H1 (cell line): ENCODE data around the gene BMERB1. TPM values are rescaled to one million over a fixed set of nuclear protein-coding genes. Genes with fewer than 3 reads are reported as not detected.

ENCODE experiments used
- CTCF ChIA-PET: fragments of 300-600 bp; sonication (Branson Sonifier 250); formaldehyde crosslinking; loops from one replicate; lab custom pipeline; 2021; ENCODE audit not compliant: partially characterized antibody; lab: Charles Lee
- POLR2A ChIA-PET: fragments of 300-600 bp; sonication (Branson Sonifier 250); formaldehyde crosslinking; loops from one replicate; lab custom pipeline; 2021; ENCODE audit warnings: inconsistent platforms; ENCODE audit not compliant: partially characterized antibody; lab: Charles Lee
- DNase-seq, 2 experiments: peaks; one replicate each; pipeline versions ENCODE4 v3.0.0 to v3.0.0-alpha.2; 2010 to 2022; ENCODE audit warnings: low spot score in 2 of 2, low read depth in 1 of 2, mixed read lengths in 1 of 2
- FAIRE-seq: peaks from 2 replicates; lab custom pipeline; 2011; peaks lifted over from hg19 to GRCh38; lab: Jason Lieb, UNC
- H2AFZ ChIP-seq: 2 replicates; pipeline ENCODE4 v1.8.1; 2012; ENCODE audit warnings: low read length, inconsistent platforms
- H2AK5ac ChIP-seq: 2 replicates; pipeline ENCODE4 v1.6.1; 2013; ENCODE audit warnings: low read depth, low read length
- H2BK120ac ChIP-seq: replicated peaks from 2 replicates; pipeline ENCODE3; 2013; ENCODE audit warnings: low read depth, low read length, inconsistent platforms
- H2BK12ac ChIP-seq: 2 replicates; pipeline ENCODE4 v1.6.1; 2013; ENCODE audit warnings: low read depth, low read length
- H2BK15ac ChIP-seq: 2 replicates; pipeline ENCODE4 v1.6.1; 2013; ENCODE audit warnings: low read length
- H2BK20ac ChIP-seq: 2 replicates; pipeline ENCODE4 v1.6.1; 2013; ENCODE audit warnings: low read length
- H2BK5ac ChIP-seq: 2 replicates; pipeline ENCODE4 v1.6.1; 2013; ENCODE audit warnings: low read depth, low read length
- H3K14ac ChIP-seq: 2 replicates; pipeline ENCODE4 v1.6.1; 2013; ENCODE audit warnings: inconsistent platforms; ENCODE audit not compliant: insufficient read length
- H3K18ac ChIP-seq: 2 replicates; pipeline ENCODE4 v1.6.1; 2013; ENCODE audit warnings: low read length; ENCODE audit errors: extremely low read depth
- H3K23ac ChIP-seq: 2 replicates; pipeline ENCODE4 v1.6.1; 2013; ENCODE audit warnings: inconsistent platforms; ENCODE audit not compliant: insufficient read length
- H3K23me2 ChIP-seq: 2 replicates; pipeline ENCODE4 v1.6.1; 2013; ENCODE audit warnings: low read depth, low read length
- H3K27ac ChIP-seq: 2 replicates; pipeline ENCODE4 v1.6.1; 2011; ENCODE audit warnings: low read depth, low read length, inconsistent platforms
- H3K27me3 ChIP-seq, 4 experiments: replicated peaks in 1 of 4; 1 replicate in 1 of 4; 2 replicates in 3 of 4; pipeline versions ENCODE4 v1.6.1 to v1.8.1; 2011 to 2013; ENCODE audit warnings: low read length in 3 of 4, mild to moderate bottlenecking in 3 of 4, inconsistent platforms in 2 of 4, mixed read lengths in 2 of 4, moderate library complexity in 1 of 4; ENCODE audit not compliant: control insufficient read depth in 3 of 4, insufficient read depth in 3 of 4; ENCODE audit errors: extremely low read depth in 1 of 4
- H3K36me3 ChIP-seq, 4 experiments: 2 replicates each; pipeline versions ENCODE4 v1.6.1 to v1.8.1; 2011 to 2013; ENCODE audit warnings: mild to moderate bottlenecking in 4 of 4, low read length in 3 of 4, moderate library complexity in 2 of 4, control low read depth in 1 of 4, inconsistent platforms in 1 of 4; ENCODE audit not compliant: insufficient read depth in 4 of 4, control insufficient read depth in 2 of 4
- H3K4ac ChIP-seq: replicated peaks from 2 replicates; pipeline ENCODE3; 2013; ENCODE audit warnings: low read length, low read depth, mixed read lengths, inconsistent platforms; ENCODE audit not compliant: insufficient read length
- H3K4me1 ChIP-seq, 4 experiments: replicated peaks in 1 of 4; 1 replicate in 1 of 4; 2 replicates in 3 of 4; pipeline versions ENCODE4 v1.6.1 to v1.8.1; 2011 to 2013; ENCODE audit warnings: low read length in 3 of 4, inconsistent platforms in 2 of 4, mixed read lengths in 1 of 4; ENCODE audit not compliant: insufficient read depth in 4 of 4, control insufficient read depth in 3 of 4
- H3K4me2 ChIP-seq, 2 experiments: 2 replicates each; pipeline versions ENCODE4 v1.6.1 to v1.8.1; 2011 to 2013; ENCODE audit warnings: low read depth in 2 of 2, low read length in 2 of 2, control low read depth in 1 of 2, inconsistent platforms in 1 of 2, mild to moderate bottlenecking in 1 of 2; ENCODE audit not compliant: insufficient read depth in 1 of 2
- H3K4me3 ChIP-seq, 4 experiments: fragments of 200-600, 300-600 bp in 1 of 4; sonication (generic), shearing (Covaris generic), sonication (Bioruptor Twin) in 1 of 4; 2 replicates each; pipeline versions ENCODE4 v1.5.1 to v1.8.1; 2011 to 2016; ENCODE audit warnings: low read length in 4 of 4, low read depth in 3 of 4, control low read depth in 2 of 4, inconsistent platforms in 2 of 4, mild to moderate bottlenecking in 2 of 4, mixed read lengths in 1 of 4, moderate library complexity in 1 of 4; ENCODE audit not compliant: insufficient read depth in 2 of 4; ENCODE audit errors: extremely low read depth in 1 of 4
- H3K56ac ChIP-seq: replicated peaks from 2 replicates; pipeline ENCODE3; 2013; ENCODE audit warnings: low read depth, mild to moderate bottlenecking, mixed read lengths, low read length, inconsistent platforms; ENCODE audit not compliant: insufficient read length
- H3K79me1 ChIP-seq: 2 replicates; pipeline ENCODE4 v1.6.1; 2013; ENCODE audit warnings: low read depth, low read length, control low read depth
- H3K79me2 ChIP-seq, 2 experiments: 2 replicates each; pipeline versions ENCODE4 v1.6.1 to v1.8.1; 2012 to 2013; ENCODE audit warnings: low read length in 2 of 2, mild to moderate bottlenecking in 2 of 2, inconsistent platforms in 1 of 2; ENCODE audit not compliant: insufficient read depth in 2 of 2, control insufficient read depth in 1 of 2
- H3K9ac ChIP-seq, 4 experiments: replicated peaks in 1 of 4; 1 replicate in 1 of 4; 2 replicates in 3 of 4; pipeline versions ENCODE4 v1.6.1 to v1.8.1; 2011 to 2013; ENCODE audit warnings: low read depth in 3 of 4, low read length in 3 of 4, control low read depth in 2 of 4, mild to moderate bottlenecking in 2 of 4, moderate library complexity in 2 of 4, inconsistent platforms in 1 of 4; ENCODE audit errors: extremely low read depth in 1 of 4
- H3K9me3 ChIP-seq, 2 experiments: 2 replicates each; pipeline versions ENCODE4 v1.6.1 to v1.8.1; 2012 to 2013; ENCODE audit warnings: mild to moderate bottlenecking in 2 of 2, moderate library complexity in 2 of 2, control low read depth in 1 of 2, inconsistent platforms in 1 of 2, low read depth in 1 of 2, low read length in 1 of 2, mixed read lengths in 1 of 2; ENCODE audit not compliant: insufficient read depth in 2 of 2
- H4K20me1 ChIP-seq, 2 experiments: replicated peaks in 1 of 2; 2 replicates each; pipeline versions ENCODE3 to v1.8.1; 2011 to 2013; ENCODE audit warnings: inconsistent platforms in 2 of 2, low read length in 2 of 2, mild to moderate bottlenecking in 1 of 2; ENCODE audit not compliant: insufficient read depth in 2 of 2, control insufficient read depth in 1 of 2
- H4K5ac ChIP-seq: 2 replicates; pipeline ENCODE4 v1.6.1; 2013; ENCODE audit warnings: low read length, low read depth, mixed read lengths, inconsistent platforms; ENCODE audit not compliant: insufficient read length
- H4K8ac ChIP-seq: 2 replicates; pipeline ENCODE4 v1.8.0; 2013; ENCODE audit warnings: mild to moderate bottlenecking, moderate library complexity, low read length, inconsistent platforms; ENCODE audit not compliant: insufficient read depth; ENCODE audit errors: extremely low read depth
- H4K91ac ChIP-seq: replicated peaks from 2 replicates; pipeline ENCODE3; 2013; ENCODE audit warnings: low read length, mixed read lengths, inconsistent platforms; ENCODE audit not compliant: insufficient read length
- BRCA1 ChIP-seq: IDR thresholded peaks from 2 replicates; pipeline ENCODE4 v1.6.1; 2012; ENCODE audit warnings: low read depth, low read length, improper control_type of control experiment
- CBX5 ChIP-seq: fragments of 300-800, 300-1000 bp; sonication (generic); IDR thresholded peaks from 2 replicates; pipeline ENCODE4 v1.7.1; 2016; ENCODE audit warnings: antibody characterized with exemption, low read length, low read depth
- CREB1 ChIP-seq: IDR thresholded peaks from 2 replicates; pipeline ENCODE4 v1.6.1; 2012; ENCODE audit warnings: inconsistent platforms
- JUND ChIP-seq: IDR thresholded peaks from 2 replicates; pipeline ENCODE4 v1.6.1; 2011; ENCODE audit warnings: mild to moderate bottlenecking, improper control_type of control experiment, low read length
- NANOG ChIP-seq: IDR thresholded peaks from 2 replicates; pipeline ENCODE4 v1.6.1; 2011; ENCODE audit warnings: low read length, low read depth, mild to moderate bottlenecking, inconsistent platforms; ENCODE audit not compliant: insufficient read depth, poor library complexity, severe bottlenecking
- PHF8 ChIP-seq: fragments of 200-600 bp; sonication (generic); conservative IDR thresholded peaks from 2 replicates; pipeline ENCODE4 v1.7.1; 2012; ENCODE audit warnings: low read depth, mild to moderate bottlenecking, inconsistent platforms, low read length, moderate library complexity
- POLR2AphosphoS5 ChIP-seq: IDR thresholded peaks from 2 replicates; pipeline ENCODE4 v1.6.1; 2011; ENCODE audit warnings: low read depth, low read length
- RBBP5 ChIP-seq: IDR thresholded peaks from 2 replicates; pipeline ENCODE4 v1.7.1; 2012; ENCODE audit warnings: low read depth, mild to moderate bottlenecking, inconsistent platforms, low read length, moderate library complexity, borderline replicate concordance
- SIN3A ChIP-seq, 2 experiments: IDR thresholded peaks in 1 of 2; conservative IDR thresholded peaks in 1 of 2; 2 replicates each; pipeline ENCODE4 v1.6.1; 2011 to 2012; ENCODE audit warnings: low read length in 2 of 2, improper control_type of control experiment in 1 of 2, low read depth in 1 of 2, mild to moderate bottlenecking in 1 of 2
- TAF1 ChIP-seq: IDR thresholded peaks from 2 replicates; pipeline ENCODE4 v1.6.1; 2011; ENCODE audit warnings: mild to moderate bottlenecking, low read depth, low read length
- WGBS, 2 experiments: shearing (Covaris generic) in 1 of 2; methylation state at CpG; one replicate each; pipeline versions ENCODE4 v1.1.6 to v1.1.7; 2013 to 2015; ENCODE audit warnings: low lambda C conversion rate in 2 of 2, mixed read lengths in 2 of 2, inconsistent platforms in 1 of 2, low coverage in 1 of 2, missing lambda C conversion rate in 1 of 2; ENCODE audit not compliant: insufficient replicate concordance in 2 of 2, insufficient coverage in 1 of 2, insufficient read length in 1 of 2; ENCODE audit errors: extremely low coverage in 1 of 2, missing lambda C conversion rate in 1 of 2; 5-methylcytosine and 5-hydroxymethylcytosine counted together
- polyA plus RNA-seq, 7 experiments: library from polyadenylated mRNA; depleted of rRNA in 3 of 7; stranded (reverse) in 5 of 7; unstranded in 2 of 7; fragments of >200 nt in 5 of 7; fragments of 200-250 nt in 2 of 7; gene quantifications; 1 replicate in 5 of 7; 2 replicates in 1 of 7; 4 replicates in 1 of 7; pipeline versions ENCODE4 v1.2.1 to v1.2.3, GENCODE V29; 2011 to 2013; ENCODE audit warnings: missing spikeins in 2 of 7, mixed read lengths in 2 of 7
- total RNA-seq: library from RNA; stranded (reverse); fragmentation: NEBNext Ultra II Directional; extraction: Animal tissue kit (Norgen Biotek cat#: 25700); gene quantifications from 2 replicates; pipeline ENCODE4 v1.2.1, GENCODE V29; 2021
- TF ChIP-seq, protein P1 (sequence below), 3 experiments: IDR thresholded peaks; 1 replicate in 2 of 3; 2 replicates in 1 of 3; pipeline versions ENCODE4 v1.5.1 to v1.6.1; 2011; ENCODE audit warnings: low read length in 3 of 3, mild to moderate bottlenecking in 3 of 3, inconsistent platforms in 2 of 3, low read depth in 1 of 3, moderate library complexity in 1 of 3; ENCODE audit not compliant: insufficient read depth in 1 of 3; ENCODE audit errors: control extremely low read depth in 1 of 3

BMERB1 gene
- total and polyA plus RNA-seq, 2 of the 8 experiments (the other 6 are each of a cell fraction or from before 2014, with no cell fraction given) = 23.5 to 27.1 TPM

- Histone ChIP-seq H3K18ac (no peak overlapping the region), H3K27me3 (no peaks in the 10 kb centered on the region), H3K9ac (no peak overlapping the region), H2BK20ac (no peak overlapping the region), H3K23ac (no peak overlapping the region), H3K56ac (no peak overlapping the region), H3K4me3 (no peak overlapping the region), H3K27ac (no peak overlapping the region), H3K14ac (no peak overlapping the region), H4K91ac (no peak overlapping the region), H3K36me3 (no peaks in the 10 kb centered on the region), H3K4me1 (peaks cover 8 to 16% (median 13%) of the 10 kb centered on the region in 4 experiments; a peak in 6 of 7 replicates), H4K8ac (no peak overlapping the region), H2BK15ac (no peak overlapping the region), H2AFZ (no peak overlapping the region), H2AK5ac (no peak overlapping the region), H4K20me1 (no peaks in the 10 kb centered on the region), H3K4me2 (no peak overlapping the region), H3K4ac (no peak overlapping the region), H3K23me2 (no peaks in the 10 kb centered on the region), H3K79me1 (no peaks in the 10 kb centered on the region), H3K9me3 (no peaks in the 10 kb centered on the region), H2BK120ac (no peak overlapping the region), H2BK5ac (no peak overlapping the region), H4K5ac (no peak overlapping the region), H3K79me2 (no peaks in the 10 kb centered on the region), H2BK12ac (no peak overlapping the region)
- WGBS, 2 experiments = 82% methylated on average over 8 of the region's 8 CpGs; no CpG with 5 or more reads in 1 of the 2 experiments
- ChIA-PET POLR2A (interaction anchor here (1.1 kb wide), 1 partner anchor 9 kb away, joined by 3 read pairs; no protein-coding TSS in a partner anchor), CTCF (interaction anchor here (0.7 kb wide), 3 partner anchors 24 to 61 kb away, joined by 3 read pairs; no protein-coding TSS in a partner anchor)
- DNase-seq = no peak
- FAIRE-seq = no peak
- no peak for TF ChIP-seq NANOG
- no peak for TF ChIP-seq JUND
- TF ChIP-seq POLR2AphosphoS5 = no peak
- no peak for TF ChIP-seq CREB1
- TF ChIP-seq CBX5 = no peak
- TF ChIP-seq TAF1 = no peak
- no peak for TF ChIP-seq SIN3A (conservative IDR thresholded peaks at IDR 0.05 in 1 of 2, IDR thresholded peaks at IDR 0.05 in 1 of 2; ENCODE audit: low read depth in 1 of 2, low read length in 2 of 2)
- TF ChIP-seq, protein P1, sequence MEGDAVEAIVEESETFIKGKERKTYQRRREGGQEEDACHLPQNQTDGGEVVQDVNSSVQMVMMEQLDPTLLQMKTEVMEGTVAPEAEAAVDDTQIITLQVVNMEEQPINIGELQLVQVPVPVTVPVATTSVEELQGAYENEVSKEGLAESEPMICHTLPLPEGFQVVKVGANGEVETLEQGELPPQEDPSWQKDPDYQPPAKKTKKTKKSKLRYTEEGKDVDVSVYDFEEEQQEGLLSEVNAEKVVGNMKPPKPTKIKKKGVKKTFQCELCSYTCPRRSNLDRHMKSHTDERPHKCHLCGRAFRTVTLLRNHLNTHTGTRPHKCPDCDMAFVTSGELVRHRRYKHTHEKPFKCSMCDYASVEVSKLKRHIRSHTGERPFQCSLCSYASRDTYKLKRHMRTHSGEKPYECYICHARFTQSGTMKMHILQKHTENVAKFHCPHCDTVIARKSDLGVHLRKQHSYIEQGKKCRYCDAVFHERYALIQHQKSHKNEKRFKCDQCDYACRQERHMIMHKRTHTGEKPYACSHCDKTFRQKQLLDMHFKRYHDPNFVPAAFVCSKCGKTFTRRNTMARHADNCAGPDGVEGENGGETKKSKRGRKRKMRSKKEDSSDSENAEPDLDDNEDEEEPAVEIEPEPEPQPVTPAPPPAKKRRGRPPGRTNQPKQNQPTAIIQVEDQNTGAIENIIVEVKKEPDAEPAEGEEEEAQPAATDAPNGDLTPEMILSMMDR (IDR thresholded peaks at IDR 0.05; ENCODE audit: control extremely low read depth in 1 of 3, insufficient read depth in 1 of 3, low read depth in 1 of 3, low read length in 3 of 3) = no peak
- TF ChIP-seq RBBP5 = no peak
- no peak for TF ChIP-seq PHF8
- no peak for TF ChIP-seq BRCA1
Measured at GRCh38 chr16:15507301-15507958, 73.0 kb downstream of the BMERB1 start.
